Activated naive CD4-positive, alpha-beta T cell treated with anti-CD3 and anti-CD28 coated beads, Interleukin-2, amount 10 ng/mL, durations not matched to agents 7 days and 5 days (primary cell): Measurements from ENCODE around the gene PPP2R5E.
"Not testable (repeated sequence)": the region's sequence is repeated elsewhere in the genome, so short reads cannot be mapped to it uniquely, and the experiment has no call there.

Source experiments
- CTCF ChIA-PET: fragments of 350-600 bp; sonication (Branson Sonifier 250); formaldehyde crosslinking; loops from one replicate; lab custom pipeline; 2021; ENCODE audit warnings: antibody characterized with exemption; lab: Charles Lee
- DNase-seq: peaks from one replicate; pipeline ENCODE4 v3.0.0-alpha.2; 2020
- H3K27ac Mint-ChIP-seq: one replicate; pipeline ENCODE4 v1.8.0; 2021; ENCODE audit warnings: mild to moderate bottlenecking, moderate library complexity, mixed read lengths
- H3K27me3 Mint-ChIP-seq: one replicate; pipeline ENCODE4 v1.8.0; 2021; ENCODE audit warnings: mild to moderate bottlenecking, mixed read lengths
- H3K36me3 Mint-ChIP-seq: one replicate; pipeline ENCODE4 v1.8.0; 2021; ENCODE audit warnings: mixed read lengths
- H3K4me1 Mint-ChIP-seq: one replicate; pipeline ENCODE4 v1.8.0; 2021; ENCODE audit warnings: mixed read lengths
- H3K4me3 Mint-ChIP-seq: one replicate; pipeline ENCODE4 v1.8.0; 2021; ENCODE audit warnings: mild to moderate bottlenecking, moderate library complexity, mixed read lengths
- H3K9me3 Mint-ChIP-seq: one replicate; pipeline ENCODE4 v1.8.0; 2021; ENCODE audit warnings: mixed read lengths

Gene PPP2R5E

GRCh38 chr14:63543000-63543825 is at the start of gene PPP2R5E:
Gene PPP2R5E, minus strand, starts transcription at chr14:63543377. Its CDS starts 3,692 bp downstream, at chr14:63539685.
- Mint-ChIP-seq H3K4me3 (peak within 1 kb of the TSS; percentile 87), H3K4me1 (peaks cover 30% of the 10 kb centered on the region), H3K9me3 (no peaks in the 10 kb centered on the region), H3K27me3 (peaks cover 4% of the 10 kb centered on the region), H3K27ac (peak within 1 kb of the TSS; percentile 91), H3K36me3 (peaks cover 19% of the 10 kb centered on the region)
- peak; percentile 99 for DNase-seq
- CTCF ChIA-PET = interaction anchor here (0.5 to 2.9 kb wide), 6 partner anchors 32 to 229 kb away, joined by 3 to 11 read pairs (median 5); no protein-coding TSS in a partner anchor

GRCh38 chr14:63583046-63583445 is 39.9 kb upstream of the PPP2R5E start:
- H3K9me3 Mint-ChIP-seq, DNase-seq, H3K27me3 Mint-ChIP-seq, H3K36me3 Mint-ChIP-seq, CTCF ChIA-PET, H3K27ac Mint-ChIP-seq, H3K4me1 Mint-ChIP-seq, H3K4me3 Mint-ChIP-seq: not testable (repeated sequence)

DNA sequence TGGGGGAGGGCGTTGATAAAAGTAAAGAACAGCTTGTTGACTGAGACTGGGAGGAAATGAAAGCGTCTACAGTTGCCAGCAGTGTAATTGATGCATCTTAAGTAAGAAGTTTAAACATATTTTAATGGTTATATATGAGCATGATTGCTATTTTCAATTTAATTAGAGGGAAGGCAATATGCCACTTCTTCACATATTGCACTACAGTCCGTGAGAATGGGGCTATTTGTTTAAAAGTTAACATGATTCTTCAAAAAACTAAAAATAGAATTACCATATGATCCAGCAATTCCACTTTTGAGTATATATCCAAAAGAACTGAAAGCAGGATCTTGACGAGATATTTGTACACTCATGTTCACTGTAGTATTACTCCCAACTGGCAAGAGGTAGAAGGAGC is 38.3 kb upstream of the PPP2R5E start:
- no peak overlapping the region for H3K27ac Mint-ChIP-seq
- CTCF ChIA-PET = no interaction called here
- H3K9me3 Mint-ChIP-seq = no peaks in the 10 kb centered on the region

GRCh38 chr14:63578300-63578699 is 35.1 kb upstream of the PPP2R5E start:
- DNase-seq = no peak
- H3K27me3 Mint-ChIP-seq = no peaks in the 10 kb centered on the region
- CTCF ChIA-PET = no interaction called here
- no peaks in the 10 kb centered on the region for H3K36me3 Mint-ChIP-seq
- no peak overlapping the region for H3K27ac Mint-ChIP-seq
- no peaks in the 10 kb centered on the region for H3K4me1 Mint-ChIP-seq
- no peak overlapping the region for H3K4me3 Mint-ChIP-seq
- H3K9me3 Mint-ChIP-seq = no peaks in the 10 kb centered on the region

More for the DNA sequence above, 38.3 kb upstream of the PPP2R5E start:
- H3K27me3 Mint-ChIP-seq = no peaks in the 10 kb centered on the region
- H3K36me3 Mint-ChIP-seq = no peaks in the 10 kb centered on the region
- H3K4me1 Mint-ChIP-seq = no peaks in the 10 kb centered on the region
- no peak for DNase-seq
- H3K4me3 Mint-ChIP-seq = no peak overlapping the region

DNA sequence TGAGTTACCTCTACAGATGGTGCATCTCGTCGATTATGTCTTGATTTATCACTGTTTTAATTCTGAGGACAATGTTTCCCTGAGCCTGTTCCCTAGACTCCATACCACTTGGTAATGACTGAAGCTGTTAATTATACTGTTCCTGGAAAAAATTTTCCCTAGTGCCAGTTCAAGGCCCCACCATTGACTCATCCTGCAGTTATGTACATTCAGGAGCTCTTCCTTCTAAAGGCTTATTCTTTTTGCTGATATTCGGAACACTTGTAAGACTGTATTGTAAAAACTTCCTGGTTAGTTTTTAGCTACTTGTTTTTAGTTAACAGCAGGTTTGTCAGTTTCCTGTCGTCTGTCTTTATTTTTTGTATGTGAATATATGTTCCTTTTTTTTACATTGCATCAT is 30.4 kb upstream of the PPP2R5E start:
- no peak overlapping the region for H3K27ac Mint-ChIP-seq
- H3K36me3 Mint-ChIP-seq = no peaks in the 10 kb centered on the region
- H3K4me1 Mint-ChIP-seq = no peaks in the 10 kb centered on the region
- no peaks in the 10 kb centered on the region for H3K9me3 Mint-ChIP-seq
- no peak for DNase-seq
- no peak overlapping the region for H3K4me3 Mint-ChIP-seq
- CTCF ChIA-PET = no interaction called here
- H3K27me3 Mint-ChIP-seq = peaks cover 5% of the 10 kb centered on the region

GRCh38 chr14:63565448-63565847 is 22.3 kb upstream of the PPP2R5E start:
- H3K4me1 Mint-ChIP-seq = no peaks in the 10 kb centered on the region
- H3K9me3 Mint-ChIP-seq = no peaks in the 10 kb centered on the region
- no peak for DNase-seq
- CTCF ChIA-PET = interaction anchor here (1.4 kb wide), 1 partner anchor 11 kb away, joined by 3 read pairs; no protein-coding TSS in a partner anchor
- H3K27me3 Mint-ChIP-seq = peaks cover 25% of the 10 kb centered on the region
- no peaks in the 10 kb centered on the region for H3K36me3 Mint-ChIP-seq
- H3K4me3 Mint-ChIP-seq = no peak overlapping the region
- H3K27ac Mint-ChIP-seq = no peak overlapping the region

DNA sequence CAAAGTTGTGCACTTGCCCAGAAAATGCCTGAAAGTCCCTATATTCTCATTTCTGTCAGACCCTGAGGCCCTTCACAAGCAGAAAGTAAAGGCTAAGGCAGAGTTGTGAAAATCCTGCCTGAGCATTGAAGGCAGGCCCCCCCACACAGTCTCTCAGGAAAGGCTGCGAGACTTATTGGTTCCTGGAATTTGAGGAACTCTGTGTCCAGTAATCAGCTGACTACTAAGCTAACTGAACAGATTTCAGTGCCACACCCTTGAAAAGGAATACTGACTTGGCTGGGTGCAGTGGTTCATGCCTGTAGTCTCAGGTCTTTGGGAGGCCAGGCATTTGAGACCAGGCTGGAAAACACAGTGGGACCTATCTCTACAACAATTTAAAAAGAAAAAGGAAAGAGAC is 21.1 kb upstream of the PPP2R5E start:
- no peaks in the 10 kb centered on the region for H3K36me3 Mint-ChIP-seq
- H3K4me1 Mint-ChIP-seq = no peaks in the 10 kb centered on the region
- H3K27ac Mint-ChIP-seq = no peak overlapping the region
- H3K27me3 Mint-ChIP-seq = peaks cover 25% of the 10 kb centered on the region
- DNase-seq = no peak
- CTCF ChIA-PET = interaction anchor here (1.4 kb wide), 1 partner anchor 9 kb away, joined by 3 read pairs; no protein-coding TSS in a partner anchor
- no peak overlapping the region for H3K4me3 Mint-ChIP-seq
- no peaks in the 10 kb centered on the region for H3K9me3 Mint-ChIP-seq

- H3K4me3 Mint-ChIP-seq = no peak overlapping the region
- no peak for DNase-seq
- no peaks in the 10 kb centered on the region for H3K36me3 Mint-ChIP-seq
- no peaks in the 10 kb centered on the region for H3K4me1 Mint-ChIP-seq
- H3K9me3 Mint-ChIP-seq = no peaks in the 10 kb centered on the region
- CTCF ChIA-PET = no interaction called here
- peaks cover 25% of the 10 kb centered on the region for H3K27me3 Mint-ChIP-seq
- no peak overlapping the region for H3K27ac Mint-ChIP-seq
Observed at GRCh38 chr14:63563370-63564026, 20.3 kb upstream of the PPP2R5E start.

- no peak overlapping the region for H3K27ac Mint-ChIP-seq
- H3K4me1 Mint-ChIP-seq = no peaks in the 10 kb centered on the region
- H3K9me3 Mint-ChIP-seq = no peaks in the 10 kb centered on the region
- no peak for DNase-seq
- CTCF ChIA-PET = no interaction called here
- H3K27me3 Mint-ChIP-seq = peaks cover 23% of the 10 kb centered on the region
- no peaks in the 10 kb centered on the region for H3K36me3 Mint-ChIP-seq
- H3K4me3 Mint-ChIP-seq = no peak overlapping the region
Observed at GRCh38 chr14:63562405-63562804, 19.2 kb upstream of the PPP2R5E start.

DNA sequence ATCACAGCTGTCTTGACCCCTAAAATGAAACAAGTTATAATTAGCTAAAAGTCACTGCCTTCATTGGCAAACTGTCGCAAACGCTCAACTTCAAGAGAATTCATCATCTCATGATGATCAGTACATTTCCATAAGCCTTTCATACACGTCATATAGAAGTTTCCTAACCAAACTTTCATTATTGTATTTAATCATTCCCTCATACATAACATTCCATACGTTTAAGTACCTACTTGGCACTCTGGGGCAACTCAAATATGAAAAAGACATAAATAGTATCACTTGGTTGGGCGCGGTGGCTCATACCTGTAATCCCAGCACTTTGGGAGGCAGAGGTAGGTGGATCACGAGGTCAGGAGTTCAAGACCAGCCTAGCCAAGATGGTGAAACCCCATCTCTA is 12.4 kb upstream of the PPP2R5E start:
- Mint-ChIP-seq H3K4me1 (no peaks in the 10 kb centered on the region), H3K36me3 (no peaks in the 10 kb centered on the region), H3K9me3 (no peaks in the 10 kb centered on the region), H3K27me3 (peaks cover 15% of the 10 kb centered on the region), H3K4me3 (no peak overlapping the region), H3K27ac (no peak overlapping the region)
- DNase-seq = no peak
- CTCF ChIA-PET = interaction anchor here (1.4 kb wide), 1 partner anchor 9 kb away, joined by 3 read pairs; no protein-coding TSS in a partner anchor

DNA sequence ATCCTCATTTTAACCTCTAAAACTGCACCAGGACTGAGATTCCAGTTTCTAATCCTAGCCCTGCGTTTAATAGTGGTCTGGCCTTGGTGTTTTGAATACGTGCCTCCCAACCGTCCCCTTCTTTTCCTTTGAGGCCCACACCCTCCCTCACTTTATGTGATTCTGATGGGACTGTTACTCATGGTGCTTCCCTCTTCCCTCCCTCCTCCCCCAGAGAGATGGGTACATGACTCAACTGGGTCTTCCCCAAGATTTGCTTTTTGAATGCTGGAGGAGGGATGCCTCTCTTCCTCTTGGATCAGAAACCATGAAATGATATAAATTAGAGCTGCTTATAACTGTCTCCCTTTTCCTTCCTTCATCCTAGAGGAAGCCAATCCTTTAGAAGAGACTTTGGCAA is 8.2 kb upstream of the PPP2R5E start:
- CTCF ChIA-PET = no interaction called here

DNA sequence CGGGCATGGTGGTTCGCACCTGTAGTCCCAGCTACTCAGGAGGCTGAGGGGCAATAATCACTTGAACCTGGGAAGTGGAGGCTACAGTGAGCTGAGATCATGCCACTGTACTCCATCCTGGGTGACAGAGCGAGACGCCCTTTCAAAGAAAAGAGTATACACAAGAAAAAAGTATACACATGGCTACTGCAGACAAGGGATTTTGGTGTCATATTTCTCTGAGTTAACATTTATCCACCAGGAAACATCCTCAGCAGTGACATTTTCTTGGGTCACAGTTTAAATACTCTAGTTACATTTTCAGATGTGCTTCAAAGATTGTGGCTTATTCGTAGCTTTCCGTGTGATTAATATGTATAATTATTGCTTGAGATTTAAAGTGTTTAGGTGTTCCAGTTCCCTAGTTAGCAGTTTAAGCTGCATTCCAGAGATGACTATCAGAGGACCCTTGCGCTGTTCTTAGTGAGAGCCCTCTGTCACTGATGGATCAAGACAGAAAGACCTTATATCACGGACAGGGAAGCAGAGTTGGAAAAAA is 4.7 kb upstream of the PPP2R5E start:
- H3K27me3 Mint-ChIP-seq = peaks cover 8% of the 10 kb centered on the region

More for the DNA sequence above, 8.2 kb upstream of the PPP2R5E start:
- H3K27me3 Mint-ChIP-seq = peaks cover 6% of the 10 kb centered on the region
- no peaks in the 10 kb centered on the region for H3K4me1 Mint-ChIP-seq
- no peaks in the 10 kb centered on the region for H3K36me3 Mint-ChIP-seq
- H3K27ac Mint-ChIP-seq = no peak overlapping the region
- no peaks in the 10 kb centered on the region for H3K9me3 Mint-ChIP-seq
- no peak for DNase-seq
- no peak overlapping the region for H3K4me3 Mint-ChIP-seq

GRCh38 chr14:63545431-63545830 is 2.3 kb upstream of the PPP2R5E start:
- Mint-ChIP-seq H3K4me3 (no peak overlapping the region), H3K36me3 (peaks cover 10% of the 10 kb centered on the region), H3K27ac (no peak overlapping the region), H3K27me3 (peaks cover 4% of the 10 kb centered on the region), H3K4me1 (peaks cover 25% of the 10 kb centered on the region), H3K9me3 (no peaks in the 10 kb centered on the region)
- CTCF ChIA-PET = no interaction called here
- DNase-seq = no peak

More for the DNA sequence above, 4.7 kb upstream of the PPP2R5E start:
- CTCF ChIA-PET = interaction anchor here (1.6 kb wide), 1 partner anchor 165 kb away, joined by 3 read pairs; no protein-coding TSS in a partner anchor
- H3K27ac Mint-ChIP-seq = no peak overlapping the region
- DNase-seq = no peak
- H3K36me3 Mint-ChIP-seq = peaks cover 1% of the 10 kb centered on the region
- no peak overlapping the region for H3K4me3 Mint-ChIP-seq
- peaks cover 12% of the 10 kb centered on the region for H3K4me1 Mint-ChIP-seq
- H3K9me3 Mint-ChIP-seq = no peaks in the 10 kb centered on the region

- H3K36me3 Mint-ChIP-seq = peaks cover 11% of the 10 kb centered on the region
- CTCF ChIA-PET = interaction anchor here (1.5 to 2.9 kb wide), 4 partner anchors 33 to 225 kb away, joined by 3 to 11 read pairs (median 7); no protein-coding TSS in a partner anchor
- DNase-seq = no peak
- H3K27ac Mint-ChIP-seq = no peak overlapping the region
- peaks cover 4% of the 10 kb centered on the region for H3K27me3 Mint-ChIP-seq
- H3K4me3 Mint-ChIP-seq = peak overlapping the region; percentile 87
- peaks cover 25% of the 10 kb centered on the region for H3K4me1 Mint-ChIP-seq
- H3K9me3 Mint-ChIP-seq = no peaks in the 10 kb centered on the region
Observed at GRCh38 chr14:63544591-63545299, 1.6 kb upstream of the PPP2R5E start.
